Rectal smooth muscle tissue (tissue), 1 donor: ENCODE data around the gene NOP10.

ENCODE experiments used
- H3K27ac ChIP-seq: one replicate; pipeline ENCODE4 v1.7.0; 2013; ENCODE audit warnings: low read depth, low read length, inconsistent platforms
- H3K27me3 ChIP-seq: one replicate; pipeline ENCODE4 v1.7.0; 2013; ENCODE audit warnings: low read length; ENCODE audit not compliant: control insufficient read depth, insufficient read depth
- H3K36me3 ChIP-seq: one replicate; pipeline ENCODE4 v1.7.0; 2013; ENCODE audit warnings: low read length; ENCODE audit not compliant: control insufficient read depth, insufficient read depth
- H3K4me1 ChIP-seq: one replicate; pipeline ENCODE4 v1.7.0; 2013; ENCODE audit warnings: low read length; ENCODE audit not compliant: control insufficient read depth, insufficient read depth
- H3K4me3 ChIP-seq: one replicate; pipeline ENCODE4 v1.7.0; 2013; ENCODE audit warnings: low read length
- H3K9ac ChIP-seq: one replicate; pipeline ENCODE4 v1.7.0; 2013; ENCODE audit warnings: low read length

The NOP10 gene

DNA sequence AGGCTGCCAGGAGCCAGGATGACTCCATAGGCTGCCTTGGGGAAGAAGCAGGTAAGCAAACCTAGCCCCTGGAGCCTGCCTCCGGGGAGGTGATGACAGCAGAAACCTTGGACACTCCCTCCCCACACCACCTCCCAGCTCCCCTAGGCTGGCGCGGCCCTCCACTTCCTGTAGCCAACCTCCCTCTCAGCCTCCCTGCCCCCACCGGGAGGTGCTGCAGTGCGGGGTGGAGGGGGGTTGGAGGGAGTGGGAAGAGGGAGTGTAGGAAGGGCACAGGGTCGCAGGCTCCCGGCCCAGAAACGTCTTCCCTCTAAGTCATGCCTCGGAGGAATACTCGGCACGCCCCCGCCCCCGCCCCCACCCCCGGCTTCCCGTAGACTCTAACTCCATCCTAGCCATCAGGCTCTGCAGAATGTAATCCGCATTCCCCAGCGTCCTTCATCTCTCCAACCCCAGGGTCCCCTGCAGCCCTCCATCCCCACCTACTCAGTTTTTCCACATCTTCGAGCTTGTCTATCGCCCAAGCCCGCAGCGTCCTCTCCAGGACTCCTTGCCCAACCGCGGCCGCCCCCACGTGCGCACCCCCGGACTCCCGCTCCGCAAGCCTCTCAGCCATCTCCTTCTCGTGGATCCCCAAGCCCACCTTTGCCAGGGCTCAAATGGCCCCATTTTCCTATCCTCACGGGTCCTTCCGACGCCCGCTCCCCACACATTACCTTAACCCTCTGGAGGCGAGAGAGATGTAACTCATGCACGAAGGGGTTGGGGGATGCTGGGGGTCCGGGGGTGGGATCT lies 23.5 kb upstream of the NOP10 start:
- peak overlapping the region; percentile 92 for H3K4me3 ChIP-seq
- H3K9ac ChIP-seq = peak overlapping the region; percentile 17
- no peaks in the 10 kb centered on the region for H3K27me3 ChIP-seq
- peaks cover 8% of the 10 kb centered on the region for H3K36me3 ChIP-seq
- H3K4me1 ChIP-seq = peaks cover 6% of the 10 kb centered on the region
- peak overlapping the region; percentile 30 for H3K27ac ChIP-seq

DNA sequence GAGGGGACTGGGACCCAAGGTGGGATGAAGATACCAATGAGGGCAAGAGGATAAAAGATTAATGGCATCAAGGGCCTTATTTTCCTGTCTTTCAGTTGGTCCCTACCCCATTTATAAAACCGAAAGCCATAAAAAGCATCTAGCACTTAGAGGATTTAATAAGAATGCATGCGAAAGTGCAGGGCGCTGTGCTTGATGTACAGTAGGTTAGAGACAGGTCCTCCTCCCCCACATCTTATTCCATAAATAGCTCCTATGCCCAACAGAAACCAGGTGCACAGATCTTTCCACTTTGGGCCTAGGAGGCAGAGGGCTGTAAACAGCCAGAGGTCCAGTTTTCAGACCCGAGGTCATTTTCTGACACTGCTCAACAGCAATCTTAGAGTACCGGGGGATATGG lies 22.9 kb upstream of the NOP10 start:
- Histone ChIP-seq H3K4me3 (peak overlapping the region; percentile 92), H3K4me1 (peaks cover 6% of the 10 kb centered on the region), H3K9ac (no peak overlapping the region), H3K36me3 (peaks cover 13% of the 10 kb centered on the region), H3K27me3 (no peaks in the 10 kb centered on the region), H3K27ac (peak overlapping the region; percentile 30)

DNA sequence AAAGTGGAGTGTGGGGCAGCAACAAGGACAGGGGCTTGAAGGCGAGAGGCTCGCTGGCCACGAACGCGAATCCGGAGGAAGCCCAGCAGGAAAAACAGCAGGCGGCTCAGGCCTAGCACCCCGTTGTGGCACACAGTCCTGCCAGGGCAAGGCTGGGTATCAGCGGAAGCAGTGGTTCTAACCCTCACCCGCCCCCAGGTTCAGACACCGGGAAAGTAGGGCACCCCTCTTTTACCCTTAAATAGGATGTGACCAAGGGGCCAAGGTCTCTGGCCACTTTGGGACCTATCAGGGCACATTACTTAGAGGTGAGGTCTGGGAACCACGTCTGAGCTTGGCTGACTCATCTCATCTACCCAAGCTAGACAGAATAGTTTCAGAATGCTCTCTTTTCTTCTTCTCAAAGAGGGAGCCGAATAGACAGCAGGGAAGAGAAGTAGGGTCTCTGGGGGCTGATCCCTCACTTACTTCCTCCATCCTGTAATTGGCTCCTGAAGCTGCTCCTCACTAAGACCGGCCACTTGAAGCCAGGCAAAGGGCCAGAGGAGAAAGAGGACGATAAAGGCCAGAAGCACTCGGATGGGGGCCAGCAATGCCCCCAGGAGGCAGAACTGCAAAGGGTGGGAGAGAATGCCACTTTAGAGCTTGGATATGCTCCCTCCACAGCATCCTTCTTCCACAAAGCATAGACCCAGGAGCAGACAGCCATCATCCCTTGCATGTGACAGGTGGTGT lies 22.3 kb upstream of the NOP10 start:
- H3K36me3 ChIP-seq = peaks cover 19% of the 10 kb centered on the region
- peak overlapping the region; percentile 92 for H3K4me3 ChIP-seq
- H3K4me1 ChIP-seq = peaks cover 6% of the 10 kb centered on the region
- H3K9ac ChIP-seq = no peak overlapping the region
- no peak overlapping the region for H3K27ac ChIP-seq
- H3K27me3 ChIP-seq = no peaks in the 10 kb centered on the region

DNA sequence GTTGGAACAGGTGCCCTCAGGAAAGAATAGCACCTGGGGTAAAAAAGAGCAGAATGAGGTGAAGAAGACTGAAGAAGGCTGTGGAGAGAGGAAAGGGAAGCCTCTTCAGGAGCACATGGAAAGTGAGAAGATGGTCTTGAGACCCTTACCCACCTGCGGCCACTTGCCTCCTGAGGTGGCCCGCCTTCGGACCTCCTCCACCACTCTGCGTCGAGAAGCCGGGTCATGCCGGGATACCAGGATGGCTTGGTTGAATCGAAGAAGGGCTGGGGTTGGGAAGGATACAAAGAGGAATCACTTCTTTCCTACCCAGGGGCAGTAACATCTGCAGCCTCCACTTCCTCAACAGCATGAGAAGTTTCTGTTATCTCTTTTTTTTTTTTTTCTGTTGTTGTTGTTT lies 21.1 kb upstream of the NOP10 start:
- Histone ChIP-seq H3K27ac (no peak overlapping the region), H3K4me3 (no peak overlapping the region), H3K9ac (no peak overlapping the region), H3K36me3 (peaks cover 24% of the 10 kb centered on the region), H3K4me1 (peaks cover 6% of the 10 kb centered on the region), H3K27me3 (no peaks in the 10 kb centered on the region)

DNA sequence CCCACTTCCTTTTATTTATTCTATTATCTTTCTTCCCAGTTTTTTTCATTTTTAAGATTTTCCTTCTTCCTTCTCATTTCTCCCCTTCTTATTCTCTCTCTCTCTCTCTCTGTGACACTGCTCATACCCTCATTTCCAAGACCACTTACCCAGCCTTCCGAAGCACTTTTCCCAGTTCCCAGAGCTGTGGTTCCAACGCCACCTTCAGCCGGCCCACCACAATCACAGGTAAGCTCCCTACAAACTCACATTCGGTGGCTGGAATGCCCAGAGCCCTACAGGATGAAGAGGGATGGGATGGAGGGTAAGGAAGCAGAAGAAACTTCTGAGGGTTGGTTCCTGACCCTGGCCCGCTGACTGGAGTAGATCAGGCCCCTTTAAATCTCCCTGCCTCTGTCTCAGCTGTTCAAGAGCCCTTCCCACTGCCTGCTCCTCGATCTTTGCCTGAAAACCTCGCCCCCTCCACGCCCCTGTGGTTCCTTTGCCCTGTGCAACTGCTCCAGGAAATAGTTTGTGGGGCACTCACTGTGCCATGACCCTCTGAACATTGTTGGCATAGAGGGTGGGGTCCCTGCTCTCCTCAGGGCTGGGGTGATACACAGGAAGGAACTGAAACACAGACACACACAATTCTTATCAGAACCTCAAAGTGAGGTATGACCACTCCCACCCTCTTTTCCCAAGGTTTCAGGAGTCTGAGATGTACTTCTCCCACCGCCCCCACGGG lies 19.3 kb upstream of the NOP10 start:
- Histone ChIP-seq H3K9ac (no peak overlapping the region), H3K4me1 (peaks cover 6% of the 10 kb centered on the region)

DNA sequence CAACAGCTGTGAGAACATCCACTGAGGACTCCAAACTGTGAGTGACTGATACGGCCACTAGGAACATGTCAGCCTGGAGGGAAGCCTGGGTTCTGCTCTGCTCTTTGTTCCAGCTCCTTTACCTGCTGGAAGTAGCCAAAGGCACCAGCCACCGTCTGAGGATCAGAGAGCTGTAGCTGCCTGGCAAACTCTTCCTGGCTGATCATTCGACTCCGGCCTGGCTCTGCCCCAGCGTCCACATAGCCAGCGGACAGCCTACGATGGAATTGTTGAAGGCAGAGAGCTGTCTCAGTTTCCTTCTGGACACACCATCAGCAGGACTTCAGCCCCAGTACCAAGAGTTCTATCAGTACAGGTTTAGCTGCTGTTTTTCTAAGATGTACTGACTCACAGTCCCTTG lies 18.3 kb upstream of the NOP10 start:
- no peak overlapping the region for H3K9ac ChIP-seq
- no peaks in the 10 kb centered on the region for H3K27me3 ChIP-seq
- H3K4me3 ChIP-seq = no peak overlapping the region
- no peak overlapping the region for H3K27ac ChIP-seq
- H3K4me1 ChIP-seq = peaks cover 6% of the 10 kb centered on the region
- H3K36me3 ChIP-seq = peaks cover 34% of the 10 kb centered on the region

More for the DNA sequence above, 19.3 kb upstream of the NOP10 start:
- Histone ChIP-seq H3K27ac (no peak overlapping the region), H3K27me3 (no peaks in the 10 kb centered on the region), H3K36me3 (peaks cover 28% of the 10 kb centered on the region), H3K4me3 (peak overlapping the region; percentile 16)

DNA sequence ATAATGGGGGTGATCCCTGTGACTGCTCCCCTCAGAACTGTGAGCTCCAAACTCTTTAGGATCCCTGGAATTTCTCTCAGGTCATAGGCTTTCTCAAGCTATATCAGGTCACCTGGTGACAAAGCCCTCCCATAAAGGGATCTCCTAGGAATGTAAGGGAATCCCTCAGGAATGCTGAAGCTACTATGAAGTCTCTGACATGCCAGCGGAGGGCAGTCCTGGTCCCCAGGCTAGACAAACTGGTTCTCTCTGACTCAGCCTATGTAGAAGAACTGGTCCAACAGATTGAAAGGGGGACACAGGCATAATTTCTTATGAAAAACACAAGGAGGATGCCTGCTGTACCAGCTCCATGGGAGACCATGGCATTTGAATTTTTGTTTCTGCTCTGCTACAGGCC lies 17.4 kb upstream of the NOP10 start:
- Histone ChIP-seq H3K9ac (no peak overlapping the region), H3K4me1 (no peaks in the 10 kb centered on the region), H3K4me3 (no peak overlapping the region), H3K36me3 (peaks cover 40% of the 10 kb centered on the region), H3K27me3 (no peaks in the 10 kb centered on the region), H3K27ac (no peak overlapping the region)

DNA sequence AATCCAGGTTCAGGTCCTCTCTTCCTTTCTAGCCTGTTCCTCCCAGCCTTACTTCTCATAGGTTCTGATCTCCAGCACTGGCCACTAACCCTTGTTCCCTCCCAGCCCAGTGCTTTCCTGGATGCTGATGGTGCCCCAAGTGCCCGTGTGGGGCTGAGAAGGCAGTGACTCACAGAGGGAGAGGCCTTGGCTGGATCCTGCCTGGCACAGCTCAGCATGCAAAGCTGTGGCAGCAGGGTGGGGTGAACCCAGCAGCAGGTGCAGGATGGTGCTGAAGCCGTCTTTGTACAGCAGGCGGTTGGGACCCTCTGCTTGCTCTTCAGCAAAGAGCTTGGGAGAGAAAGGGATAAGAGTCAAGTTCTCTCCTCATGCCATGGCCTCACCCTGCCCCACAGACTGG lies 16.5 kb upstream of the NOP10 start:
- Histone ChIP-seq H3K27me3 (no peaks in the 10 kb centered on the region), H3K9ac (no peak overlapping the region), H3K36me3 (peaks cover 40% of the 10 kb centered on the region), H3K4me1 (no peaks in the 10 kb centered on the region), H3K4me3 (no peak overlapping the region), H3K27ac (no peak overlapping the region)

DNA sequence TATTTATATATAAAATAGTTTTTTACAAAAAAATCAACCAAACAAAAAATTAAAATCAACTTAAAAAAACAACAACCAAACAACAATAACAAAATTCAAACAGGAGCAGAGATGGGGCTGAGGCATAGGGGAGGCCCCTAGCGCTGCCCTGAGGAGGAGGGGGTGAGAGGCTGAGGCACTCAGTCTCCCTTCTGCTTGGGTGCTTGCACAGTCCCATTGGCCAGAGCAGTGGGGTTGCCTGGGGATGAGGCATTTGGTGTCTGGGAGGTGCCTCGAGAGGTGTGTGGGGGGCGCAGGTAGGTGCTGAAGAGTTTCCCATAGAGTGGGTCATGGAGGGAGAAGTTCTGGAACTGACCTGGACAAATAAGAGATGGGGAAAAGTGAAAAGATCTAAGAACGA lies 16.0 kb upstream of the NOP10 start:
- H3K9ac ChIP-seq = no peak overlapping the region
- no peaks in the 10 kb centered on the region for H3K27me3 ChIP-seq
- no peak overlapping the region for H3K4me3 ChIP-seq
- H3K4me1 ChIP-seq = no peaks in the 10 kb centered on the region
- peaks cover 40% of the 10 kb centered on the region for H3K36me3 ChIP-seq
- no peak overlapping the region for H3K27ac ChIP-seq

DNA sequence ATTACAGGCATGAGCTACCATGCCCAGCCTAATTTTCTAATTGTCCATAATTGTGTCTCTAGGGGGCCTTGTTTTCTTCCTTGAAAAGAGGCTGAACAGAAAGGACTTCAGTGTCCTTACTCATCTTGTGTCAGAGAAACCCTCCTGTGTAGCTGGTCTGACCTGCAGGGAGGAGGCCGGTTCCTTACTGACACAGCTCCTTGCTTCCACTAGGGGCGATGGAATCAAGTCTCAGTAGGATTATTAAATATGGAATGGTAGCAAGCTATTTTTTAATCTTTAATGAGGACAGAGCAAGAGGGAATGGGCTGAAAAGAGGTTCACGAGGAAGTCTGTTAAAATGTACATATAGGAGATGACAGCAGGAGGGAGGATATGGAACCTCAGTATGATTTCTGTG lies 15.4 kb upstream of the NOP10 start:
- no peaks in the 10 kb centered on the region for H3K27me3 ChIP-seq
- H3K27ac ChIP-seq = no peak overlapping the region
- H3K9ac ChIP-seq = no peak overlapping the region
- peaks cover 40% of the 10 kb centered on the region for H3K36me3 ChIP-seq
- no peaks in the 10 kb centered on the region for H3K4me1 ChIP-seq
- no peak overlapping the region for H3K4me3 ChIP-seq

DNA sequence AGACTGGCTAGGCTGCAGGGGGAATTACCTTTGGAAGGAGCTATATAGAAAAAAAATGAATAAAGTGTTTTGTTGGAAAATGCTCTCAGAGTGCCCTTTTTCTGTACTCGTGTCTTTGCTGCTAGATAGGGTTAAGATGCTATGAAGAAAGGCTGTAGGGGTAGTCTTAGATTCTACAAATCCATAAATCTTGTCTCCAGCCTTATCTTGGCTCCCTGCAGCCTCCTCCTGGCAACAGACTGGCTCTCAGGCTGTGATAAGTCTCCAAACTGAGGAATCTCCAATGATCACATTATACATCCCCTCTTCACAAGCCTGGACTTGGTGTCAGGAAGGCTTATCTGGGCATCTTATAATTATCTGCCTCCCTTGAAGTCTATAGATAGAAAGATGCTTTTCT lies 14.7 kb upstream of the NOP10 start:
- Histone ChIP-seq H3K27me3 (no peaks in the 10 kb centered on the region), H3K36me3 (peaks cover 36% of the 10 kb centered on the region), H3K9ac (no peak overlapping the region), H3K27ac (no peak overlapping the region), H3K4me3 (no peak overlapping the region), H3K4me1 (no peaks in the 10 kb centered on the region)

DNA sequence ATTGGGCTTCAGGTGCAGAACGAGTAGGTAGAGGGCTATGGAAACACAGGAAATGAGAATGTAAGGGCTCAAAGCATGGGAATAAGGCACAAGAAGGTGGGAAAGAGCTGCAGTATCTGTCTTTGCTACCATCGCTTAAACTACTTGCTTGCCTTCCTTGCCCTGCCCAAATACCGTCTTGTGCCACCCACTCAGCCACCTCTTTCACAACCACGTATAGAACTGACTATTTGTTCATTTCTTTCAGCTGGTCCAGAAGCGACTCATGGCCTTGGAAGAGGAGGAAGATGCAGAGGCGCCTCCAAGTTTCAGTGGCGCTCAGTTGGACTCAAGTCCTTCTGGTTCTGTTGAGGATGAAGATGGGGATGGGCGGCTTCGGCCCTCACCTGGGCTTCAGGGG lies 12.3 kb upstream of the NOP10 start:
- Histone ChIP-seq H3K27me3 (no peaks in the 10 kb centered on the region), H3K4me1 (no peaks in the 10 kb centered on the region), H3K9ac (no peak overlapping the region), H3K27ac (no peak overlapping the region), H3K4me3 (no peak overlapping the region), H3K36me3 (peaks cover 21% of the 10 kb centered on the region)
